Gastrocnemius medialis (tissue), 4 donors: ENCODE data around the gene TCF7L2.

ENCODE experiments used
- CTCF ChIP-seq, 5 experiments: fragments of 450-650 bp in 3 of 5; fragments of 200-600 bp in 2 of 5; sonication (generic) in 2 of 5; IDR thresholded peaks in 4 of 5; conservative IDR thresholded peaks in 1 of 5; 1 replicate in 4 of 5; 2 replicates in 1 of 5; pipeline ENCODE4 v1.5.1; 2016 to 2019; ENCODE audit warnings: antibody characterized with exemption in 5 of 5, mild to moderate bottlenecking in 3 of 5, moderate library complexity in 3 of 5
- POLR2A ChIP-seq, 2 donors: fragments of 450-650 bp; IDR thresholded peaks; one replicate each; pipeline ENCODE4 v1.6.1; 2017; ENCODE audit warnings: antibody characterized with exemption in 2 of 2, mild to moderate bottlenecking in 2 of 2, moderate library complexity in 2 of 2

DNA sequence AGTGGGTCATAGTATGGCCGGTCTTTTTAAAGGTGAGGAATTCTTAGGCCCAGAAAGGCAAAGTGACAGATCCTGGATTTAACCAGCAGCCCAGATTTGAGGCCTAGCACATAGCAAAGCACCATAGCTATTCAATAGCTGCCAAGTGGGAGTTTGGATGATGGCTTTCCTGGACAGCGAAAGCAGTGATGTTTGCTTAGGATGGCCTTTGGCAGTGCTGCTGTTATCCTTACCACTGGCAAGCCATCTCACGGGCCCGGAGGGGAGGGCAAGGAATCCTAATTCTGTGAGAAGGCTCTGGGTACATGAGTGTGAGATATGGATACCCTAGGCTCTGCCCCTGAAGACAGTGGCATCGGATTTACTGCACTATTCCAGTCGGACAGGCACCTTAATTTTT, 50.4 kb downstream of the TCF7L2 start:
- TF ChIP-seq POLR2A (IDR thresholded peaks at IDR 0.05) (no peak), CTCF (IDR thresholded peaks at IDR 0.05 in 4 of 5, conservative IDR thresholded peaks at IDR 0.05 in 1 of 5) (no peak)
